ENCODE data around the gene SHQ1.
"Not testable (repeated sequence)": the region's sequence is repeated elsewhere in the genome, so short reads cannot be mapped to it uniquely, and the experiment has no call there.

SHQ1 gene

DNA sequence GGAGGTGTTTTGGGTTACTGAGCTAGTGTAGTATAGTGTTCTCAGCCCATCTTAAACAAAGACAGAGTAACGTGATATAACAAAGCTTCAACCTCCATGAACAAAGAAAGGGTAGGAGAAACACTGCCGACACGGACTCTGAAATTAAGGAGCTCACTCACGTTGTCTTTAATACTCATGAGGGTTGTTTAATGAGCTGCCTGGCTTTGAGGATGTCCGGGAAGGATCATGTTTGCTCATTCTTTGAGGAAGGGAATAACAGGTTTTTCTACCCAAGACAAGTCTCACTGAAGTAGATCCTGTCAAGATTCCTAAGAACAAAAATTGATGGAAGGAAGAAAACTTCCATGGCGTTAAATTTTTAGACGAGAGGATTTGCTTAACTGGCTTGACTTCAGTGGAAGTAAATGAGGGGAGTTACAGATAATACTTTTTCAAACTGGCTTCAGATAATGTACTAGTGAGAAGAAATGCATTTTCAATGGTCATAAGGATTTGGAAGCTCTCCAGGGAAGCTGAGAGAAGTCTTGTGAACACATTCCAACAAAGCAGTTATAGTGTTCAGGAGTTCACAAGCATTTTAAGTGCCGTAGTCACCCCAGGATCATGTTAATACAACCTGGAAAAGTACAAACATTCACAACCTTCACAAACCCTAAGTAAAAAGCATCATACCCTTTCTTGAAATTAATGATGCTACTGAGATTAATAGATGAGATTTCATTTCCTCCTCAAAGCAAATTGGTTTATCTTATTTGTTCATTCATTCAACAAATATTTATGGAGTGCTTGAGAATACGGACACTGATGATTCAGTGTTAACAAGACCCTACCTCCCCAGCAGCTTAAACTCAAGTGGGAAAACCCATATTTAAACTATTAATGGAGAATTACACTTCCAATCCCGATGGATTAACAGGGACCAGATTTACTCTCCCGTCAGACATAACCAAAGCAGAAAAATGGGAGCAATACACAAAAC, 101.5 kb downstream of the SHQ1 start:
- H3K27me3 ChIP-seq (ENCODE audit: insufficient read depth, low read length) = no peaks in the 10 kb centered on the region
- H2AFZ ChIP-seq (ENCODE audit: low read depth, low read length) = no peak overlapping the region
- no peaks in the 10 kb centered on the region for H3K9me3 ChIP-seq (ENCODE audit: low read length)
- H3K36me3 ChIP-seq (ENCODE audit: insufficient read depth, low read length) = no peaks in the 10 kb centered on the region
- no peak overlapping the region for H3K4me3 ChIP-seq (ENCODE audit: low read length)
- H3K4me1 ChIP-seq (ENCODE audit: insufficient read depth, low read length) = no peaks in the 10 kb centered on the region

GRCh38 chr3:72745146-72745999, 102.9 kb downstream of the SHQ1 start:
- H3K36me3 ChIP-seq (ENCODE audit: insufficient read depth, low read length) = no peaks in the 10 kb centered on the region
- peaks cover 3% of the 10 kb centered on the region for H3K27me3 ChIP-seq (ENCODE audit: insufficient read depth, low read length)
- no peaks in the 10 kb centered on the region for H3K4me1 ChIP-seq (ENCODE audit: insufficient read depth, low read length)
- H2AFZ ChIP-seq (ENCODE audit: low read depth, low read length) = no peak overlapping the region
- H3K9me3 ChIP-seq (ENCODE audit: low read length) = no peaks in the 10 kb centered on the region
- no peak overlapping the region for H3K4me3 ChIP-seq (ENCODE audit: low read length)

GRCh38 chr3:72744330-72744729, 103.9 kb downstream of the SHQ1 start:
- no peaks in the 10 kb centered on the region for H3K36me3 ChIP-seq (ENCODE audit: insufficient read depth, low read length)
- no peak overlapping the region for H3K4me3 ChIP-seq (ENCODE audit: low read length)
- H3K27me3 ChIP-seq (ENCODE audit: insufficient read depth, low read length) = peaks cover 12% of the 10 kb centered on the region
- no peaks in the 10 kb centered on the region for H3K4me1 ChIP-seq (ENCODE audit: insufficient read depth, low read length)
- no peak overlapping the region for H2AFZ ChIP-seq (ENCODE audit: low read depth, low read length)
- H3K9me3 ChIP-seq (ENCODE audit: low read length) = no peaks in the 10 kb centered on the region

DNA sequence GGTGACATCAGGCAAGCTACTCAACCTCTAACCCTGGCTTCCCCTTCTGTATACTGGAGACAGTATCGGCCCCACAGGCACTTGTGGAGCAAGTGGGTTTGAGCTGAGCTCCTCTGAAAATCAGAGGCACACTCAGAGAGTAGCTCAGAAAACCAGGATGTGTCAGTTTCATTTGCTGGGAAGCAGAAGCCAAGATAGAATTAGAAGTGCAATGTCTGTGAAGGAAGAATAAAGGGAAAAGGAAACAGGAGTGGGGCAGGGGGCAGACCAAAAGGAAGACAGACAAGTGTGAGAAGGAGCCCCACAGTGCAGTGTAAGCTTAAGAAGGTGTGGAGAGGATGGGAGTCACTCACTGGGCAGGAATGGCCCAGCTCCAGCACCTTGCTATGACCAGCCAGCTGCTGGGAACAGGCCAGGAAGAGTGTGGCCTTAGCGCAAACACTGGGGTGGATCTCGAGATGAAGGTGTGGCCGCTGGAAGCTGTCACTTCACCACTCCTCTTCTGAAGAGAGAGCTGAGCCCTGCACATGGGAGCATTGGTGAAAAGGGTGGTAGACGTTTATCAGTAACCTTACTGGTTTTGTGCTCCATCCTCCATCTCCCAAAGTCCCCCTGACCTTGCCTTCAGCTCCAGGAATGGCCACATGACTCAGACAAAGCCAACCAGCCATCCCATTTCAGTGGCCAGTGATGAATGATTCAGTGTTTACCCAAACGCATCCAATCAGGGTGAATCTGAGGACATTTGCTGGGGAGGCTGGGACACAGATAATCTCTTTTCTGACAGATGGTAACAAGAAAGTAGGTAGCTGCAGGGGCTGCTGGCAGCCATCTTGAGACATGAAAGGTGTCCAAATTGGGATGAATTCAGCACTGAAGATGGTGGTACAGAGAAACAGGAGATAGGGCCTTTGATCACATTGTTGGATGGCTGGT, 108.4 kb downstream of the SHQ1 start:
- Histone ChIP-seq H2AFZ (ENCODE audit: low read depth, low read length) (no peak overlapping the region), H3K27me3 (ENCODE audit: insufficient read depth, low read length) (peaks cover 27% of the 10 kb centered on the region), H3K36me3 (ENCODE audit: insufficient read depth, low read length) (no peaks in the 10 kb centered on the region), H3K4me3 (ENCODE audit: low read length) (no peak overlapping the region), H3K4me1 (ENCODE audit: insufficient read depth, low read length) (no peaks in the 10 kb centered on the region), H3K9me3 (ENCODE audit: low read length) (no peaks in the 10 kb centered on the region)

DNA sequence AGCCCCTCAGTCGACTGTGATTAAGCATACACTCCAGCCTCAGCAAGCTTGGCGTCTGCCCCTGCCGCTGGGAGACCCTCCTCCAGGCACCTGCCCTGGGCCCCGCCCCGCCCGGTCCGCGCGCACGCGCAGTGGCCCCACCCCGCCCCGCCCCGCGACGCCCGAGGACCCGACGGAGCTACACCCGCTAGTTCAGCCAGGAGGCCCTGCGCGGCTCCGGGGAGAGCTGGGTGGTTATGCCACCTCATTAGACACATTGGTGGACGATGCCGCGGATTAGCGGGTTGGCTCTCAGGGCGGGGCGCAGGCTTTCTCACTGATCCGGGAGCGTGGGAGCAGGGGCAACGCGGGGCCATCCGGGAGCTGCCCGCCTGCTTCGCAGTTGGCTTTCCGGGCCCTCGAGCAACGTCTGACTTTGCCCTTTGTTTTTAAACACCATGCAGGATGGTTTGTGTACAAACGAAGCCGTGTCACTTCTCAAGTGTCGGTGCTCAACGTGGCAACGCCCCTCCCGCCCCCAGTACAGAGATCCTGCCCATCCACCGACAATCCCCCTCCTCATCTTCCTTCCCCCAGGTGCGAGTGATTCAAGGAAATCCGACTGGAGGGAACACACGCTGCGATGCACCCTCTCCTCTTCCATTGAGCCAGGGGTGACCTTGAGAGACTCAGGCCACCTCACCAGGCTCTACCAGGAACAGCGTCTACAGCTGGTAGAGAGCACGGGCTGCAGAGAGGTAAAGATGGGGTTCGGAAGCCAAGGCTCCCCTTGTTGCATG, 109.3 kb downstream of the SHQ1 start:
- Histone ChIP-seq H3K36me3 (ENCODE audit: insufficient read depth, low read length) (no peaks in the 10 kb centered on the region), H3K4me3 (ENCODE audit: low read length) (no peak overlapping the region), H3K9me3 (ENCODE audit: low read length) (peaks cover 2% of the 10 kb centered on the region), H2AFZ (ENCODE audit: low read depth, low read length) (no peak overlapping the region), H3K4me1 (ENCODE audit: insufficient read depth, low read length) (no peaks in the 10 kb centered on the region), H3K27me3 (ENCODE audit: insufficient read depth, low read length) (peaks cover 27% of the 10 kb centered on the region)

DNA sequence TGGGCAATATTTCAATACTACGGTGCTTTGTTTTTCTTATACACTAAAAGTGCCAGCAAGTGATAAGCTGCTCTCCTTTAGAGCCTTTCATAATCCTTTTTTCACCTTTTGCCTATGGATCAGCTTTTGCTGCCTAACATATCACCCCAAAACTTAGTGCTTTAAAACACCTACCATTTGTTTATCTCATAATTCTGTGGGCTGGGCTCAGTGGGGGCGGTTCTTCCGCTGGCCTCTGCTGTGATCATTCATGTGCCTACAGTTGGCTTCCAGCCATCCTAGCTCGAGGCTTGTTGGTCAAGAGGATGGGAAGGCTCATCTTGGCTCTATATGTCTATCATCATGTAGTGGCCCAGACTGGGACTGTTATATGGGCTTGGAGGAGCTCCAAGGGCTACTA, 113.2 kb downstream of the SHQ1 start:
- H3K4me1 ChIP-seq (ENCODE audit: insufficient read depth, low read length); H2AFZ ChIP-seq (ENCODE audit: low read depth, low read length); H3K36me3 ChIP-seq (ENCODE audit: insufficient read depth, low read length); H3K4me3 ChIP-seq (ENCODE audit: low read length); H3K9me3 ChIP-seq (ENCODE audit: low read length): not testable (repeated sequence)
- H3K27me3 ChIP-seq (ENCODE audit: insufficient read depth, low read length) = peaks cover 22% of the 10 kb centered on the region

- Histone ChIP-seq H2AFZ (ENCODE audit: low read depth, low read length) (no peak overlapping the region), H3K9me3 (ENCODE audit: low read length) (peaks cover 2% of the 10 kb centered on the region), H3K4me3 (ENCODE audit: low read length) (no peak overlapping the region), H3K36me3 (ENCODE audit: insufficient read depth, low read length) (no peaks in the 10 kb centered on the region), H3K4me1 (ENCODE audit: insufficient read depth, low read length) (no peaks in the 10 kb centered on the region), H3K27me3 (ENCODE audit: insufficient read depth, low read length) (peaks cover 12% of the 10 kb centered on the region)
Observed at GRCh38 chr3:72733676-72734075, 114.6 kb downstream of the SHQ1 start.

DNA sequence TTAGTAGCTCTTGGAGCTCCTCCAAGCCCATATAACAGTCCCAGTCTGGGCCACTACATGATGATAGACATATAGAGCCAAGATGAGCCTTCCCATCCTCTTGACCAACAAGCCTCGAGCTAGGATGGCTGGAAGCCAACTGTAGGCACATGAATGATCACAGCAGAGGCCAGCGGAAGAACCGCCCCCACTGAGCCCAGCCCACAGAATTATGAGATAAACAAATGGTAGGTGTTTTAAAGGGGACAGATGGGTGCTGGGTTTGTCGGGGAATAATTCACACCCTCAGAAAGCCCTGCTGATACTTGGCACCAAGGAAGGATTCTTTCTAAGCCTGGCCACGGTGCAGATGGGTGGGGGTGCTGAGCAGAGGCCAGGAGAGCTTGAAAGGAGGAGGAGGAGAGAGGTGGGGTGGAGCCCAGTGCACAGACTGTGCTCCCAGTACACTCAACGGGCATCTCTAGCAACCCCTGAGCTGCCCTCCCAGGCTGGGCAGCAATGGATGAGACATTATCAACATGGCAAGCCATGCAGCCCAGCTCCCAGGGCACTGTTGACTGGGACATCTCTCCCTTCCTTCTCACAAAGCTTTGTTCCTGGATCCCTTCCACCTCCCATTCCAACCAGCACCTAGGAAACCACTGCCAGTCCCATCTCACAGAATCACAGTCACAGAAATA, 115.4 kb downstream of the SHQ1 start:
- H2AFZ ChIP-seq (ENCODE audit: low read depth, low read length); H3K4me3 ChIP-seq (ENCODE audit: low read length): not testable (repeated sequence)

GRCh38 chr3:72728958-72729467, 119.2 kb downstream of the SHQ1 start:
- Histone ChIP-seq H3K9me3 (ENCODE audit: low read length) (no peaks in the 10 kb centered on the region), H3K27me3 (ENCODE audit: insufficient read depth, low read length) (peaks cover 8% of the 10 kb centered on the region), H2AFZ (ENCODE audit: low read depth, low read length) (no peak overlapping the region), H3K4me1 (ENCODE audit: insufficient read depth, low read length) (no peaks in the 10 kb centered on the region), H3K4me3 (ENCODE audit: low read length) (no peak overlapping the region), H3K36me3 (ENCODE audit: insufficient read depth, low read length) (no peaks in the 10 kb centered on the region)

More for the DNA sequence above, 115.4 kb downstream of the SHQ1 start:
- not testable (repeated sequence) for H3K36me3 ChIP-seq (ENCODE audit: insufficient read depth, low read length); H3K9me3 ChIP-seq (ENCODE audit: low read length); H3K27me3 ChIP-seq (ENCODE audit: insufficient read depth, low read length); H3K4me1 ChIP-seq (ENCODE audit: insufficient read depth, low read length)

- Histone ChIP-seq H3K9me3 (ENCODE audit: low read length) (no peaks in the 10 kb centered on the region), H3K4me1 (ENCODE audit: insufficient read depth, low read length) (peaks cover 2% of the 10 kb centered on the region), H3K36me3 (ENCODE audit: insufficient read depth, low read length) (no peaks in the 10 kb centered on the region), H3K4me3 (ENCODE audit: low read length) (no peak overlapping the region), H3K27me3 (ENCODE audit: insufficient read depth, low read length) (peaks cover 8% of the 10 kb centered on the region), H2AFZ (ENCODE audit: low read depth, low read length) (no peak overlapping the region)
Observed at GRCh38 chr3:72728329-72728889, 119.8 kb downstream of the SHQ1 start.

GRCh38 chr3:72727726-72728125, 120.5 kb downstream of the SHQ1 start:
- no peaks in the 10 kb centered on the region for H3K9me3 ChIP-seq (ENCODE audit: low read length)
- peaks cover 8% of the 10 kb centered on the region for H3K27me3 ChIP-seq (ENCODE audit: insufficient read depth, low read length)
- peaks cover 3% of the 10 kb centered on the region for H3K4me1 ChIP-seq (ENCODE audit: insufficient read depth, low read length)
- H3K36me3 ChIP-seq (ENCODE audit: insufficient read depth, low read length) = no peaks in the 10 kb centered on the region
- no peak overlapping the region for H2AFZ ChIP-seq (ENCODE audit: low read depth, low read length)
- no peak overlapping the region for H3K4me3 ChIP-seq (ENCODE audit: low read length)

Measured in neuron (in vitro differentiated cells).